Measurements from ENCODE around the gene MLX.
"Not testable (repeated sequence)": the region's sequence is repeated elsewhere in the genome, so short reads cannot be mapped to it uniquely, and the experiment has no call there.

Gene MLX

DNA sequence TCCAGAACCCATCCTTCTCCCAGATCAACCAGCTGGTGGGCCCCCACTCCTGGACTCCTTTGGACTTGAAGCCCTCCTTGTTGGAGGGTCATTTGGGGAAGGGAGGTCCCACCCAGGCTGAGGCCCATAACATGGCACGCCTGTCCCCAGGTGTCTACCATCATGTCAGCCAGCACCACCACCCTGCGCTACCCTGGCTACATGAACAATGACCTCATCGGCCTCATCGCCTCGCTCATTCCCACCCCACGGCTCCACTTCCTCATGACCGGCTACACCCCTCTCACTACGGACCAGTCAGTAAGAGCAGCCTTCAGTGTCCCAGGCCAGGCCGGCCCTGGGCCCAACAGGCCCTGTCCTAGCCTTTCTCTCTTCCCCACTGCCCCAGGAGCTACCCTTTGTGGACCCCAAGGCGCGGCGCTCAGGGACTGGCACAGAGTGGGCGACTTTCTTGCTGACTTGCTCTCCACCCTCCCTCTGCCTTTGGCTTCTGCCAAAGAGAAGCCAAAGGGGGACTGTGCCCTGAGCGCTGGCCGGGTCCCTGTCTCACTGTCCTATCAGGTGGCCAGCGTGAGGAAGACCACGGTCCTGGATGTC lies 46.9 kb downstream of the MLX start:
- Histone ChIP-seq H3K79me2 (ENCODE audit: control insufficient read depth, low read length) (peaks cover 15% of the 10 kb centered on the region), H4K20me1 (ENCODE audit: control insufficient read depth, insufficient read depth, low read depth, low read length) (no peaks in the 10 kb centered on the region), H3K4me3 (ENCODE audit: low read length) (no peak overlapping the region)

DNA sequence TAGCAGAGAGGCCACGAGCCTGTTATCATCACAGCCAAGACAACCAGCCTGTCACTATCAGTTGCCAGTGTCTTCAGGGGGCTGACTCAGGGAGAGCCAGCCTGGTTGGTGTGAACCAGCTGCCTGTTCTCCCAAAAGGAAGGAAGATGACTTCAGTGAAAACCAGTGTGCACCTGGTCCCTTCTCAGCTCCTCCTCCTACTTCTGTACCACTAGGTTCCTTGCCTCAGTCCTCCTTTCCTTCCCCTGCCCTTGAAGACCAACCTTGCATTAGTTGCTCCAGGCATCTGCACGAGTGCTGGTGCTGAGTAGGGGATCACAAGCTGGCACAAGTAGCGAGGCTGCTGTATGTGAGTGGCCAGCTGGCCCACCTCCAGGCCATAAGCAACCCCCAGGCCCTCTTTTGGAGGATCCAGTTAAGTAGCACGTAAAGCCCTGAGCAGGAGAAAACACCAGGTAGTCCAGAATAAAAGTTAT lies 51.1 kb downstream of the MLX start:
- no peaks in the 10 kb centered on the region for H3K9me2 ChIP-seq (replicated peaks; ENCODE audit: control insufficient read depth, low read length)
- no peak overlapping the region for H3K4me2 ChIP-seq (ENCODE audit: low read length)
- no peak overlapping the region for H3K4me3 ChIP-seq (ENCODE audit: low read length)
- no peaks in the 10 kb centered on the region for H3K9me3 ChIP-seq (ENCODE audit: control insufficient read depth, insufficient read depth, low read length)
- H3F3A ChIP-seq (ENCODE audit: control insufficient read depth, insufficient read depth): peaks cover 3% of the 10 kb centered on the region; the same call in 1 of the 2 replicates
- peaks cover 24% of the 10 kb centered on the region for H3K4me1 ChIP-seq (ENCODE audit: control insufficient read depth, low read length)
- no peak overlapping the region for H3K27ac ChIP-seq (ENCODE audit: low read depth, low read length)
- no peaks in the 10 kb centered on the region for H3K79me2 ChIP-seq (ENCODE audit: control insufficient read depth, low read length)
- TF ChIP-seq, protein P1, sequence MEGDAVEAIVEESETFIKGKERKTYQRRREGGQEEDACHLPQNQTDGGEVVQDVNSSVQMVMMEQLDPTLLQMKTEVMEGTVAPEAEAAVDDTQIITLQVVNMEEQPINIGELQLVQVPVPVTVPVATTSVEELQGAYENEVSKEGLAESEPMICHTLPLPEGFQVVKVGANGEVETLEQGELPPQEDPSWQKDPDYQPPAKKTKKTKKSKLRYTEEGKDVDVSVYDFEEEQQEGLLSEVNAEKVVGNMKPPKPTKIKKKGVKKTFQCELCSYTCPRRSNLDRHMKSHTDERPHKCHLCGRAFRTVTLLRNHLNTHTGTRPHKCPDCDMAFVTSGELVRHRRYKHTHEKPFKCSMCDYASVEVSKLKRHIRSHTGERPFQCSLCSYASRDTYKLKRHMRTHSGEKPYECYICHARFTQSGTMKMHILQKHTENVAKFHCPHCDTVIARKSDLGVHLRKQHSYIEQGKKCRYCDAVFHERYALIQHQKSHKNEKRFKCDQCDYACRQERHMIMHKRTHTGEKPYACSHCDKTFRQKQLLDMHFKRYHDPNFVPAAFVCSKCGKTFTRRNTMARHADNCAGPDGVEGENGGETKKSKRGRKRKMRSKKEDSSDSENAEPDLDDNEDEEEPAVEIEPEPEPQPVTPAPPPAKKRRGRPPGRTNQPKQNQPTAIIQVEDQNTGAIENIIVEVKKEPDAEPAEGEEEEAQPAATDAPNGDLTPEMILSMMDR (IDR thresholded peaks at IDR 0.05; ENCODE audit: low read depth, low read length, poor library complexity, severe bottlenecking): no peak
- no peak for TF ChIP-seq EZH2phosphoT487 (IDR thresholded peaks at IDR 0.05; ENCODE audit: borderline replicate concordance, low read length)
- peaks cover 28% of the 10 kb centered on the region for H3K36me3 ChIP-seq (ENCODE audit: control insufficient read depth, low read length)
- H4K20me1 ChIP-seq (ENCODE audit: control insufficient read depth, insufficient read depth, low read depth, low read length): no peaks in the 10 kb centered on the region
- no peaks in the 10 kb centered on the region for H3K27me3 ChIP-seq (ENCODE audit: control insufficient read depth, low read length)

More for the DNA sequence above, 46.9 kb downstream of the MLX start:
- Histone ChIP-seq H3K27ac (ENCODE audit: low read depth, low read length) (no peak overlapping the region), H3K36me3 (ENCODE audit: control insufficient read depth, low read length) (peaks cover 48% of the 10 kb centered on the region), H3K4me2 (ENCODE audit: low read length) (no peak overlapping the region), H3K9me2 (replicated peaks; ENCODE audit: control insufficient read depth, low read length) (no peaks in the 10 kb centered on the region), H3K9me3 (ENCODE audit: control insufficient read depth, insufficient read depth, low read length) (no peaks in the 10 kb centered on the region), H3K27me3 (ENCODE audit: control insufficient read depth, low read length) (no peaks in the 10 kb centered on the region), H3K4me1 (ENCODE audit: control insufficient read depth, low read length) (peaks cover 13% of the 10 kb centered on the region), H3F3A (ENCODE audit: control insufficient read depth, insufficient read depth) (peaks cover 3% of the 10 kb centered on the region)
- TF ChIP-seq, protein P1 (IDR thresholded peaks at IDR 0.05; ENCODE audit: low read depth, low read length, poor library complexity, severe bottlenecking): no peak
- TF ChIP-seq EZH2phosphoT487 (IDR thresholded peaks at IDR 0.05; ENCODE audit: borderline replicate concordance, low read length): no peak

DNA sequence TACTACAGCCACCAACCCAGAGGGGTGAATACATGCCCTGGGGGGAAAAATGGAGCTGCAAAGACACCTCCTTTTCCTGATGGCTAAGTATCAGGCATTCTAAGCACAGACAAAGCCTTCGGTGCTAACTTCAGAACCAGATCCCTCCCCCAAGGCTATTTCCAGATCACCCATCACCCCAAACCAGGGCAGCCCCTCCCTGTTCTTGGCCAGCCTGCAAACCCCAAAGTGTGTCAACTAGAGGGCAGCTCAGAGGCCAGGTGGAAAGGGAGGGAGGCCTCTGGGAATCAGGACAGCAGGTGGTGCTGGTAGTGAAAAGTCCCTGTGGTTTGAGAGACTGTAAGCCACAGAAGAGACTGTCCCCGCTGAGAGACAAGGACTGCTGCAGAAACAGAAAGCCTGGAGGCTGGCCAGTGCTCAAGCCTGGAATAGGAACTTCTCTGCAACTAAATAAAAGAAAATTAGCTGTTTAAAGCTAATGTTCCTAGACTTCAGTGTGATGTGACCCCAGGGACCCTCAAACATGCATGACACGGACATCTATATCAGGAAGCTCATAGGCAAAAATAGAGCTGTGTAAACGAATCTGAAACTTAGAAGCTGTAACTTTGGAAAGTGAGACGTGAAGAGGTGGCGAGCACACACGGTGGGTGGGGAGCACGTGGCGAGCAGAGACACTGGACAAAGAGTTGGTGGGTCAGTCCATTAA lies 51.7 kb downstream of the MLX start:
- Histone ChIP-seq H3K4me1 (ENCODE audit: control insufficient read depth, low read length) (peaks cover 24% of the 10 kb centered on the region), H3K4me2 (ENCODE audit: low read length) (peak overlapping the region; percentile 5; the same call in 1 of the 2 replicates), H3K36me3 (ENCODE audit: control insufficient read depth, low read length) (peaks cover 22% of the 10 kb centered on the region), H4K20me1 (ENCODE audit: control insufficient read depth, insufficient read depth, low read depth, low read length) (no peaks in the 10 kb centered on the region), H3K27me3 (ENCODE audit: control insufficient read depth, low read length) (no peaks in the 10 kb centered on the region), H3K9me3 (ENCODE audit: control insufficient read depth, insufficient read depth, low read length) (no peaks in the 10 kb centered on the region), H3K27ac (ENCODE audit: low read depth, low read length) (no peak overlapping the region), H3K4me3 (ENCODE audit: low read length) (no peak overlapping the region), H3F3A (ENCODE audit: control insufficient read depth, insufficient read depth) (peaks cover 3% of the 10 kb centered on the region; the same call in 1 of the 2 replicates), H3K79me2 (ENCODE audit: control insufficient read depth, low read length) (no peaks in the 10 kb centered on the region), H3K9me2 (replicated peaks; ENCODE audit: control insufficient read depth, low read length) (no peaks in the 10 kb centered on the region)
- TF ChIP-seq, protein P1 (IDR thresholded peaks at IDR 0.05; ENCODE audit: low read depth, low read length, poor library complexity, severe bottlenecking): no peak
- TF ChIP-seq EZH2phosphoT487 (IDR thresholded peaks at IDR 0.05; ENCODE audit: borderline replicate concordance, low read length): no peak

DNA sequence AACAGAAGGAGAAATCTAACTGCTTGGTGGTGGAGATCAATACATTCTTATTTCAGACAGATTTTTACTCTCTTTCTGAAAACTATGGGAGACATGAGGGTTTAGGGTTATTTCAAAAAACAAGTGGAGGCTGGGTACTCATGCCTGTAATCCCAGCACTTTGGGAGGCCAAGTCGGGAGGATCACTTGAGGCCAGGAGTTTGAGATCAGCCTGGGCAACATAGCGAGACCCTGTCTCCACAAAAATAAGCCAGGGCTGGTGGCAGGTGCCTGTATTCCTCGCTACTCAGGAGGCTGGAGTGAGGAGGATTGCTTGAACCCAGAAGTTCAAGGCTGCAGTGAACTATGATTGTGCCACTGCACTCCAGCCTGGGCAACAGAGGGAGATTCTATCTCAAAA lies 55.1 kb downstream of the MLX start:
- not testable (repeated sequence) for H3K36me3 ChIP-seq (ENCODE audit: control insufficient read depth, low read length); H4K20me1 ChIP-seq (ENCODE audit: control insufficient read depth, insufficient read depth, low read depth, low read length); H3K4me3 ChIP-seq (ENCODE audit: low read length); H3K4me2 ChIP-seq (ENCODE audit: low read length); H3K9me3 ChIP-seq (ENCODE audit: control insufficient read depth, insufficient read depth, low read length); H3F3A ChIP-seq (ENCODE audit: control insufficient read depth, insufficient read depth); H3K27me3 ChIP-seq (ENCODE audit: control insufficient read depth, low read length); H3K79me2 ChIP-seq (ENCODE audit: control insufficient read depth, low read length); H3K9me2 ChIP-seq (replicated peaks; ENCODE audit: control insufficient read depth, low read length); H3K27ac ChIP-seq (ENCODE audit: low read depth, low read length)
- peaks cover 24% of the 10 kb centered on the region for H3K4me1 ChIP-seq (ENCODE audit: control insufficient read depth, low read length)

Data from DOHH2 (cell line).